NCI-H510A treated with DMSO at 0.1 percent for 48 hours (cell line): ENCODE measurements around the gene TAS2R30.

Experiments
- DNase-seq: peaks from one replicate; lab custom pipeline; 2025; lab: John Stamatoyannopoulos, UW

TAS2R30 gene

GRCh38 chr12:11134305-11134704, at the start of gene TAS2R30:
Gene TAS2R30, minus strand, starts transcription at chr12:11134644. Its CDS starts 400 bp downstream, at chr12:11134244.
- no peak for DNase-seq

- DNase-seq, result no peak
These were observed 48.6 kb upstream of the TAS2R30 start for GRCh38 chr12:11183011-11183410.

- DNase-seq, result no peak
These were observed 48.1 kb upstream of the TAS2R30 start for GRCh38 chr12:11182529-11182928.

GRCh38 chr12:11178250-11178649, 43.8 kb upstream of the TAS2R30 start:
- DNase-seq, result no peak

GRCh38 chr12:11174022-11174421, 39.6 kb upstream of the TAS2R30 start:
- peak; percentile 11 for DNase-seq

- DNase-seq, result peak; percentile 66
These were observed 37.7 kb upstream of the TAS2R30 start for GRCh38 chr12:11171969-11172675.

GRCh38 chr12:11171145-11171968, 36.9 kb upstream of the TAS2R30 start, which contains the start of gene SMIM10L1:
Gene SMIM10L1, plus strand, starts transcription at chr12:11171194. Its CDS starts 163 bp downstream, at chr12:11171357.
- peak; percentile 87 for DNase-seq

- no peak for DNase-seq
These were observed 36.3 kb upstream of the TAS2R30 start for GRCh38 chr12:11170810-11171144.

- DNase-seq, result no peak
These were observed 31.9 kb upstream of the TAS2R30 start for GRCh38 chr12:11166300-11166699.

GRCh38 chr12:11164384-11164783, 29.9 kb upstream of the TAS2R30 start:
- no peak for DNase-seq

- no peak for DNase-seq
These were observed 28.1 kb upstream of the TAS2R30 start for GRCh38 chr12:11162502-11162901.

GRCh38 chr12:11158885-11159444, 24.5 kb upstream of the TAS2R30 start:
- DNase-seq, result no peak

GRCh38 chr12:11154400-11154925, 20.0 kb upstream of the TAS2R30 start:
- DNase-seq, result no peak

GRCh38 chr12:11152725-11153124, 18.3 kb upstream of the TAS2R30 start:
- DNase-seq, result no peak

GRCh38 chr12:11150832-11151231, 16.4 kb upstream of the TAS2R30 start:
- no peak for DNase-seq

GRCh38 chr12:11147420-11147819, 13.0 kb upstream of the TAS2R30 start:
- DNase-seq, result no peak

- DNase-seq, result no peak
These were observed 9.9 kb upstream of the TAS2R30 start for GRCh38 chr12:11144297-11144696.

- DNase-seq, result no peak
These were observed 8.9 kb upstream of the TAS2R30 start for GRCh38 chr12:11143352-11143751.

- no peak for DNase-seq
These were observed 1.6 kb upstream of the TAS2R30 start for GRCh38 chr12:11136075-11136474.

- DNase-seq, result no peak
These were observed 628 bp downstream of the TAS2R30 start for GRCh38 chr12:11133816-11134215.

GRCh38 chr12:11133162-11133561, 1.3 kb downstream of the TAS2R30 start:
- no peak for DNase-seq

GRCh38 chr12:11130999-11131398, 3.4 kb downstream of the TAS2R30 start:
- no peak for DNase-seq

GRCh38 chr12:11130382-11130781, 4.1 kb downstream of the TAS2R30 start:
- DNase-seq, result no peak
